Right lobe of liver (tissue), 4 donors: Measurements from ENCODE around the gene TCEANC.
A peak's percentile ranks its signal among the peaks of the same experiment; 100 is the strongest.

Experiments
- POLR2A ChIP-seq: fragments of 450-650 bp; IDR thresholded peaks from one replicate; pipeline ENCODE4 v1.6.1; 2017; ENCODE audit warnings: antibody characterized with exemption, mild to moderate bottlenecking
- TF ChIP-seq, protein P1 (sequence below), 4 donors: fragments of 200-600 bp in 3 of 4; fragments of 450-650 bp in 1 of 4; IDR thresholded peaks; one replicate each; pipeline versions ENCODE4 v1.5.1 to v1.8.0; 2016 to 2022; ENCODE audit warnings: antibody characterized with exemption in 4 of 4, mild to moderate bottlenecking in 2 of 4
- donor health status: DM: no; HTN: no; CAD: no.
- donor health status: DM: no; HTN: no; CAD: no.
- donor health status: DM: no; HTN: yes; CAD: no.

DNA sequence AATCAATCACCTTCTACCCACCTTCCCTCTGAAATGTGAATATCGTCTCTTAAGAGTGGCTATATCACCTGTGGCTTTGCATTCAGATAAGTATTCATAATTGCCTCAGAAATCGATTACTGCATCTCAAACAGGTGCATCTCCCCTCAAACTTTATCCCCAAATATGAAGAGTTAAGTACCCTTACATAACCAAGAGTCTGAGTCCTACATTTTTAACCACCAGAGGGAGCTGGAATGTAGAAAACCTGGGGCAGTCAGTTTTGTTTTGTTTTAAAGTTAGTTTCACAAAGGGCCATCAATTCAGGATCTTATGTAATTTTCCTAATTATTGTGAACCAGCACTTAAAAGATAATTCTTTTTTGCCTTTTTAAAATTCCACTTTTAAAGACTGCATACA lies 5.7 kb downstream of the TCEANC start:
- TF ChIP-seq, protein P1, sequence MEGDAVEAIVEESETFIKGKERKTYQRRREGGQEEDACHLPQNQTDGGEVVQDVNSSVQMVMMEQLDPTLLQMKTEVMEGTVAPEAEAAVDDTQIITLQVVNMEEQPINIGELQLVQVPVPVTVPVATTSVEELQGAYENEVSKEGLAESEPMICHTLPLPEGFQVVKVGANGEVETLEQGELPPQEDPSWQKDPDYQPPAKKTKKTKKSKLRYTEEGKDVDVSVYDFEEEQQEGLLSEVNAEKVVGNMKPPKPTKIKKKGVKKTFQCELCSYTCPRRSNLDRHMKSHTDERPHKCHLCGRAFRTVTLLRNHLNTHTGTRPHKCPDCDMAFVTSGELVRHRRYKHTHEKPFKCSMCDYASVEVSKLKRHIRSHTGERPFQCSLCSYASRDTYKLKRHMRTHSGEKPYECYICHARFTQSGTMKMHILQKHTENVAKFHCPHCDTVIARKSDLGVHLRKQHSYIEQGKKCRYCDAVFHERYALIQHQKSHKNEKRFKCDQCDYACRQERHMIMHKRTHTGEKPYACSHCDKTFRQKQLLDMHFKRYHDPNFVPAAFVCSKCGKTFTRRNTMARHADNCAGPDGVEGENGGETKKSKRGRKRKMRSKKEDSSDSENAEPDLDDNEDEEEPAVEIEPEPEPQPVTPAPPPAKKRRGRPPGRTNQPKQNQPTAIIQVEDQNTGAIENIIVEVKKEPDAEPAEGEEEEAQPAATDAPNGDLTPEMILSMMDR (IDR thresholded peaks at IDR 0.05), result peak; percentile 70 to 83 (median 80)
- TF ChIP-seq POLR2A, result no peak
